ENCODE results near the gene CREB3L4.

- TF ChIP-seq EZH2 (IDR thresholded peaks at IDR 0.05; ENCODE audit: borderline replicate concordance, low read length), result no peak
- TF ChIP-seq, protein P1, sequence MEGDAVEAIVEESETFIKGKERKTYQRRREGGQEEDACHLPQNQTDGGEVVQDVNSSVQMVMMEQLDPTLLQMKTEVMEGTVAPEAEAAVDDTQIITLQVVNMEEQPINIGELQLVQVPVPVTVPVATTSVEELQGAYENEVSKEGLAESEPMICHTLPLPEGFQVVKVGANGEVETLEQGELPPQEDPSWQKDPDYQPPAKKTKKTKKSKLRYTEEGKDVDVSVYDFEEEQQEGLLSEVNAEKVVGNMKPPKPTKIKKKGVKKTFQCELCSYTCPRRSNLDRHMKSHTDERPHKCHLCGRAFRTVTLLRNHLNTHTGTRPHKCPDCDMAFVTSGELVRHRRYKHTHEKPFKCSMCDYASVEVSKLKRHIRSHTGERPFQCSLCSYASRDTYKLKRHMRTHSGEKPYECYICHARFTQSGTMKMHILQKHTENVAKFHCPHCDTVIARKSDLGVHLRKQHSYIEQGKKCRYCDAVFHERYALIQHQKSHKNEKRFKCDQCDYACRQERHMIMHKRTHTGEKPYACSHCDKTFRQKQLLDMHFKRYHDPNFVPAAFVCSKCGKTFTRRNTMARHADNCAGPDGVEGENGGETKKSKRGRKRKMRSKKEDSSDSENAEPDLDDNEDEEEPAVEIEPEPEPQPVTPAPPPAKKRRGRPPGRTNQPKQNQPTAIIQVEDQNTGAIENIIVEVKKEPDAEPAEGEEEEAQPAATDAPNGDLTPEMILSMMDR (conservative IDR thresholded peaks at IDR 0.05 in 1 of 2, IDR thresholded peaks at IDR 0.05 in 1 of 2; ENCODE audit: extremely low read depth in 1 of 2, insufficient read depth in 1 of 2, low read depth in 1 of 2, low read length in 2 of 2), result no peak
Observed at GRCh38 chr1:154000420-154000819, 32.7 kb downstream of the CREB3L4 start.
